SHP77 (cell line): Measurements from ENCODE around the gene DNAJC25.
"Not testable (repeated sequence)": the region's sequence is repeated elsewhere in the genome, so short reads cannot be mapped to it uniquely, and the experiment has no call there.

ENCODE experiments used
- DNase-seq, 2 experiments: peaks; one replicate each; lab custom pipeline; 2025; lab: John Stamatoyannopoulos, UW

DNAJC25 gene

GRCh38 chr9:111663301-111663823, 32.2 kb downstream of the DNAJC25 start:
- DNase-seq, result no peak

GRCh38 chr9:111668026-111668573, 37.0 kb downstream of the DNAJC25 start:
- no peak for DNase-seq

GRCh38 chr9:111668601-111669000, 37.5 kb downstream of the DNAJC25 start:
- DNase-seq, result not testable (repeated sequence)

- no peak for DNase-seq
Measured at GRCh38 chr9:111674319-111674718, 43.2 kb downstream of the DNAJC25 start.

GRCh38 chr9:111676116-111676515, 45.0 kb downstream of the DNAJC25 start:
- DNase-seq, result no peak

GRCh38 chr9:111678293-111678692, 47.2 kb downstream of the DNAJC25 start:
- DNase-seq, result no peak

GRCh38 chr9:111679199-111679598, 48.1 kb downstream of the DNAJC25 start:
- no peak for DNase-seq

- no peak for DNase-seq
Measured at GRCh38 chr9:111683392-111683791, 52.3 kb downstream of the DNAJC25 start.

GRCh38 chr9:111691672-111692329, 60.7 kb downstream of the DNAJC25 start:
- peak; percentile 18 to 30 for DNase-seq

- DNase-seq, result no peak
Measured at GRCh38 chr9:111696796-111697195, 65.7 kb downstream of the DNAJC25 start.

- no peak for DNase-seq
Measured at GRCh38 chr9:111700776-111701175, 69.6 kb downstream of the DNAJC25 start.
